ENCODE measurements around the gene RANBP17. TPM values are rescaled to one million over a fixed set of nuclear protein-coding genes. Genes with fewer than 3 reads are reported as not detected.

The RANBP17 gene
- total and polyA plus RNA-seq, 2 of the 4 experiments (the other 2 are of a cell fraction): 8.2 to 29.0 TPM

DNA sequence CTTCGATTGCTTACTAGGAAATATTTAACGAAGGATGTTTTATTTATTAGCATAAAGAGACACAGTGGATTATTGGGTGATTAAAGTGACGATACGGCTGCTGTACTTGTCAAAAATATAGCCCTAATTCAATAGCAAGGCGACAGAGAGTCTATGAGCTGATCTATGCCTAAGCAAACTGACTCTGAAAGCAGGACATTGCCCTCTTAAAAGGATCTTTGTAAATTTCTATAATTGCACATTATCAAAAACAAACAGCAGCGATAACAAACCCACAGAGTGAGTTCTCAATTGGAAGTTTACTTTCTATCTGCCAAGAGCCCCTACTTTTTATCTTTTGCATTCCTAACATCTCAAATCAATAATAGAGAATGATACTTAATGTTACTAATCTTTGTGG, 478.7 kb downstream of the RANBP17 start:
- TF ChIP-seq POLR2A (IDR thresholded peaks at IDR 0.05; ENCODE audit: low read depth, low read length): no peak
- TF ChIP-seq, protein P1, sequence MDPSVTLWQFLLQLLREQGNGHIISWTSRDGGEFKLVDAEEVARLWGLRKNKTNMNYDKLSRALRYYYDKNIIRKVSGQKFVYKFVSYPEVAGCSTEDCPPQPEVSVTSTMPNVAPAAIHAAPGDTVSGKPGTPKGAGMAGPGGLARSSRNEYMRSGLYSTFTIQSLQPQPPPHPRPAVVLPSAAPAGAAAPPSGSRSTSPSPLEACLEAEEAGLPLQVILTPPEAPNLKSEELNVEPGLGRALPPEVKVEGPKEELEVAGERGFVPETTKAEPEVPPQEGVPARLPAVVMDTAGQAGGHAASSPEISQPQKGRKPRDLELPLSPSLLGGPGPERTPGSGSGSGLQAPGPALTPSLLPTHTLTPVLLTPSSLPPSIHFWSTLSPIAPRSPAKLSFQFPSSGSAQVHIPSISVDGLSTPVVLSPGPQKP (IDR thresholded peaks at IDR 0.05; ENCODE audit: borderline replicate concordance, low read depth, low read length): no peak
- no peak for TF ChIP-seq MXI1 (IDR thresholded peaks at IDR 0.05; ENCODE audit: borderline replicate concordance, low read depth, low read length)
- no peak for TF ChIP-seq MAZ (IDR thresholded peaks at IDR 0.05; ENCODE audit: borderline replicate concordance, low read depth, low read length)
- no peak for TF ChIP-seq CTCF (conservative IDR thresholded peaks at IDR 0.05; ENCODE audit: low read depth, low read length)
- no peak for TF ChIP-seq BHLHE40 (IDR thresholded peaks at IDR 0.05; ENCODE audit: low read depth, low read length)
- TF ChIP-seq RCOR1 (IDR thresholded peaks at IDR 0.05; ENCODE audit: insufficient replicate concordance, low read length): no peak
- TF ChIP-seq MAFK (IDR thresholded peaks at IDR 0.05; ENCODE audit: low read depth, low read length): no peak
- no peak for TF ChIP-seq USF2 (IDR thresholded peaks at IDR 0.05; ENCODE audit: low read depth, low read length)
- no peak for TF ChIP-seq CHD1 (IDR thresholded peaks at IDR 0.05; ENCODE audit: low read depth, low read length)
- no peak for TF ChIP-seq NFE2L2 (IDR thresholded peaks at IDR 0.05; ENCODE audit: low read depth, low read length)
- TF ChIP-seq FOS (IDR thresholded peaks at IDR 0.05; ENCODE audit: low read depth, low read length): no peak
- TF ChIP-seq RAD21 (IDR thresholded peaks at IDR 0.05; ENCODE audit: low read length): no peak
- no peak for TF ChIP-seq CEBPB (IDR thresholded peaks at IDR 0.05; ENCODE audit: low read depth, low read length)
- TF ChIP-seq RFX5 (IDR thresholded peaks at IDR 0.05; ENCODE audit: low read depth, low read length): no peak
- TF ChIP-seq SMC3 (IDR thresholded peaks at IDR 0.05; ENCODE audit: low read depth, low read length): no peak
- Histone ChIP-seq H2BK15ac (ENCODE audit: low read depth, low read length) (no peak overlapping the region), H3K23ac (ENCODE audit: low read depth, low read length) (no peak overlapping the region), H3K4me1 (ENCODE audit: control insufficient read depth, insufficient read depth, low read length) (no peaks in the 10 kb centered on the region), H3K14ac (replicated peaks; ENCODE audit: low read depth, low read length) (no peak overlapping the region), H3K4me2 (ENCODE audit: low read depth, low read length) (no peak overlapping the region), H2AK5ac (ENCODE audit: low read depth, low read length) (no peak overlapping the region), H3K79me1 (ENCODE audit: low read depth in 1 of 2, low read length in 2 of 2) (no peaks in the 10 kb centered on the region), H4K5ac (ENCODE audit: low read depth, low read length) (no peak overlapping the region), H3K4ac (ENCODE audit: low read depth, low read length) (no peak overlapping the region), H3K9me3 (ENCODE audit: control insufficient read depth, insufficient read depth, low read length) (no peaks in the 10 kb centered on the region), H3K36me3 (ENCODE audit: control insufficient read depth, insufficient read depth, low read length) (no peaks in the 10 kb centered on the region), H4K8ac (ENCODE audit: low read depth in 2 of 2, low read length in 2 of 2) (no peak overlapping the region), H2BK120ac (ENCODE audit: low read depth, low read length) (no peak overlapping the region), H3K18ac (ENCODE audit: low read depth, low read length) (no peak overlapping the region), H3K4me3 (ENCODE audit: insufficient read depth, low read depth, low read length) (no peak overlapping the region), H2AFZ (replicated peaks; ENCODE audit: low read length, poor library complexity) (no peak overlapping the region), H2BK5ac (ENCODE audit: low read depth, low read length, poor library complexity, severe bottlenecking) (no peak overlapping the region), H2BK20ac (ENCODE audit: low read depth, low read length) (no peak overlapping the region), H3K9me1 (ENCODE audit: insufficient read depth, low read length) (no peaks in the 10 kb centered on the region), H3K27ac (ENCODE audit: insufficient read depth, low read length) (no peak overlapping the region), H3K27me3 (ENCODE audit: control insufficient read depth, insufficient read depth, low read length) (peaks cover 11% of the 10 kb centered on the region), H4K91ac (ENCODE audit: insufficient read depth, low read depth, low read length) (no peak overlapping the region), H2AK9ac (replicated peaks; ENCODE audit: low read depth, low read length, poor library complexity) (no peak overlapping the region), H3K9ac (ENCODE audit: low read depth, low read length) (no peak overlapping the region), H4K20me1 (ENCODE audit: insufficient read depth, low read length) (no peaks in the 10 kb centered on the region), H3K56ac (ENCODE audit: extremely low read depth, insufficient read depth, low read length) (no peak overlapping the region)
- CTCF ChIA-PET: no interaction called here
- intact Hi-C loops (cut with micrococcal nuclease): loop anchor here (5.0 kb wide), 1 partner anchor 703 kb away; no protein-coding TSS in a partner anchor
- POLR2A ChIA-PET (ENCODE audit: unreplicated experiment): no interaction called here
- no peak for DNase-seq
- BruUV-seq (replicated peaks): no TSS peak
- dilution Hi-C loops (cut with HindIII; ENCODE audit: low sequenced_read_pairs, unreplicated experiment): no loop called here
- no peak for ATAC-seq (ENCODE audit: low read depth)
- WGBS, 2 experiments (ENCODE audit: extremely low coverage in 2 of 2, insufficient read length in 1 of 2): 70% methylated on average over 2 of the region's 6 CpGs; no CpG with 5 or more reads in 1 of the 2 experiments
- in situ Hi-C loops (cut with MboI; ENCODE audit: low sequenced_read_pairs): loop anchor here (5.0 to 25.0 kb wide), 2 partner anchors 353 to 528 kb away; no protein-coding TSS in a partner anchor

All from IMR-90 (cell line).